Globus pallidus (tissue), 1 donor: ENCODE data around the gene NUP93.

Experiments
- DNase-seq: peaks from one replicate; pipeline ENCODE4 v3.0.0-alpha.2; 2015; ENCODE audit warnings: low spot score

The NUP93 gene

DNA sequence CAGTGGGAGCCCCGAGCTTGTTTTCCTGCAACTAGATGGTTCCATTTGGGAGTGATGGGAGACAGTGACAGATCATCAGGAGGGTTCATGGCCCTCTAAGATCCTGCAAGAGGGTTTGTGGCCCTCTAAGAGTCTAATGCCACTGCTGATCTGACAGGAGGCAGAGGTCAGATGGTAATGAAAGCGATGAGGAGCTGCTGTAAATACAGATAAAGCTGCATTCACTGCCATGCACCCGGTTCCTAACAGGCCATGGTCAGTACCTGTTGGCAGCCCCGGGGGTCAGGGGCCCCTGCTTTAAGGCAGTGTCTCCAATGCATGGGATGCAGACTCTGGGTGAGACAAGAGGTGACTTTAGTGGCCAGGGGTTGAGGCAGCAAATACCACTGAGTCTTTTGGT lies 165.9 kb downstream of the NUP93 start:
- no peak for DNase-seq

GRCh38 chr16:56896244-56896643 lies 166.3 kb downstream of the NUP93 start:
- DNase-seq, result no peak

DNA sequence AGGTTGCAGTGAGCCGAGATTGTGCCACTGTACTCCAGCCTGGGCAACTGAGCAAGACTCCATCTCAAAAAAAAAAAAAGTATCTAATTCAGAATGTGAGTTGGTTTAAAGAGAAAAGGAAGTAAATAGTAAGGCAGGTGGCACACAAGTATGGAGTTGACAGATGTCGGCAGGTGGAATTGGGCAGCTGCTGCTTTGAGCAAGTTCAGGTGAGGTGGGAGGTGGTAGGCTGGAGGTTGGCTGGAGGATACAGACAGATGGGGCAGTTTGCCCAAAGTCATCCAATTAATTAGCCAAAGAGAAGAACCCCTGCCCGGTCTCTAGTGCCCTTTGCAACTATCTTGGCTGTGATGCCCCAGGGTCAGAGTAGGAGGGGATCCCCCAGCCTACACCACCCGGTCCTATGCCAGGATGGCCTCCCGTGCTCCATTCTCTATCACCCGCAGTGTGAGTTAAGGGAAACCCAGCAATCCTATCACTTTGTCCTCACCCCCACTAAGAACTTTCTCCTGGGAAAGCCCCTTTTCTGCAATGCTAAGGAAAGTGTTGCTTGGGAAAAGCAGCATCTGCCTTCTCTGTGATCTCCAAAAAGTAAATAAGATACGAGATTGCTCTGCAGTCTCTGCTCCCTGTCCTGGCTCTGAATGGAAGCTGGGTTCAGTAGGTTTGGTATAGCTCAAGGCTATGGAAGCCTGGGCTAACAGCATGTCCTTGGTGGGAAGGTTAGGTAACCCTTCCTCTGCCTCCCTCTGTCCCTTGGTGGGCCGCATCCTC lies 167.3 kb downstream of the NUP93 start:
- no peak for DNase-seq

DNA sequence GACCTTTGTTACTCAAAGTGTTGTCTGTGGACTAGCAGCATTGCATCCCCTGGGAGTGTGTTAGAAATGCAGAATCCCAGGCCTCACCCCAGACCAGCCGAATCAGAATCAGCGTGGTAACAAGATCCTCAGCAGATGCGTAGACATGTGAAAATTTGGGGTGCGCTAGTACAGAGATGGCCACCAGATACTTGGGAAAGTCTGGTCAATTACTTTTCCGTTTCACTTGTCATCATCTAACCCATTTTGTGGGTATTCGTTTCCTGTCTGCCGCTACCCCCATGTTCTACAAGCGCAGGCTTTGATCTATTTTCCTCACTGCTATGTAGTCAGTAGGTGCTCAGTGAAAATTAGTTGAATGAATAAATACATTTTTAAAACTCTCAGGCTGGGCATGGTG lies 168.9 kb downstream of the NUP93 start:
- no peak for DNase-seq
